ENCODE measurements around the gene CCDC102B.

CCDC102B gene

GRCh38 chr18:69102959-69103358, 305.1 kb downstream of the CCDC102B start:
- no peaks in the 10 kb centered on the region for H3K27me3 Mint-ChIP-seq
- H3K4me1 Mint-ChIP-seq (ENCODE audit: low read depth): no peaks in the 10 kb centered on the region
- no peak overlapping the region for H3K27ac Mint-ChIP-seq
- H3K9me3 Mint-ChIP-seq: no peaks in the 10 kb centered on the region
- no peak overlapping the region for H3K4me3 Mint-ChIP-seq
- H3K36me3 Mint-ChIP-seq (ENCODE audit: low read depth): no peaks in the 10 kb centered on the region

All from stimulated activated naive CD8-positive, alpha-beta T cell treated with anti-CD3 and anti-CD28 coated beads, Interleukin-15, Interleukin-2, amounts not matched to agents 100 ng/mL and 50 ng/mL, for 24 hours (primary cell).